ENCODE measurements around the gene CAPN12. TPM values are rescaled to one million over a fixed set of nuclear protein-coding genes. Genes with fewer than 3 reads are reported as not detected.
"Not testable (repeated sequence)": the region's sequence is repeated elsewhere in the genome, so short reads cannot be mapped to it uniquely, and the experiment has no call there.

Gene CAPN12
- total and polyA plus RNA-seq, 10 of the 15 experiments (the other 5 are each of a cell fraction or from before 2014, with no cell fraction given): 0.64 to 4.6 (median 2.0) TPM

GRCh38 chr19:38759590-38760003 lies 15.3 kb upstream of the CAPN12 start:
- Histone ChIP-seq H3K9me3 (replicated peaks; ENCODE audit: control insufficient read depth, insufficient read depth, low read length) (no peaks in the 10 kb centered on the region), H3K79me2 (ENCODE audit: control insufficient read depth, insufficient read depth, low read length) (no peaks in the 10 kb centered on the region), H3K27ac (ENCODE audit: control insufficient read depth, insufficient read depth) (no peak overlapping the region), H2AFZ (ENCODE audit: control insufficient read depth, low read depth, low read length) (no peak overlapping the region), H3K4me3 (no peak overlapping the region), H3K9ac (ENCODE audit: control insufficient read depth, insufficient read depth, low read length) (no peak overlapping the region), H3K27me3 (replicated peaks in 1 of 2; ENCODE audit: control insufficient read depth in 2 of 2, insufficient read depth in 2 of 2, low read length in 1 of 2) (no peaks in the 10 kb centered on the region), H4K20me1 (ENCODE audit: control insufficient read depth, insufficient read depth) (no peaks in the 10 kb centered on the region), H3K36me3 (ENCODE audit: control insufficient read depth in 2 of 2, insufficient read depth in 2 of 2, low read length in 1 of 2) (no peaks in the 10 kb centered on the region), H3K4me1 (ENCODE audit: control insufficient read depth, insufficient read depth, low read length) (no peaks in the 10 kb centered on the region), H3K4me2 (ENCODE audit: control insufficient read depth, insufficient read depth) (no peak overlapping the region)
- in situ Hi-C loops (cut with MboI) (no loop called here), intact Hi-C loops (cut with micrococcal nuclease; ENCODE audit: unreplicated experiment) (no loop called here)
- WGBS (ENCODE audit: insufficient coverage, insufficient replicate concordance, low lambda C conversion rate, missing lambda C conversion rate): 52% methylated on average over 9 of the region's 10 CpGs
- SMC1A ChIA-PET (ENCODE audit: uncharacterized antibody, unreplicated experiment): no interaction called here
- POLR2A ChIA-PET: no interaction called here
- DNase-seq (ENCODE audit: low read depth, low spot score): no peak
- no peak for ATAC-seq
- TF ChIP-seq BCL11A (IDR thresholded peaks at IDR 0.05; ENCODE audit: low read depth, low read length) (no peak), MTA2 (IDR thresholded peaks at IDR 0.05; ENCODE audit: low read depth) (no peak), SUPT20H (IDR thresholded peaks at IDR 0.05; ENCODE audit: borderline replicate concordance, control insufficient read depth, low read depth, low read length) (no peak), ZSCAN29 (IDR thresholded peaks at IDR 0.05) (no peak)
- no TSS peak for BruUV-seq (replicated peaks)
- no peak for FAIRE-seq
- RAD21 ChIA-PET (ENCODE audit: unreplicated experiment): interaction anchor here (0.6 kb wide), 1 partner anchor 1395 kb away, joined by 3 read pairs; no protein-coding TSS in a partner anchor
- CTCF ChIA-PET: no interaction called here

GRCh38 chr19:38754196-38754595 lies 9.9 kb upstream of the CAPN12 start:
- ATAC-seq; RAD21 ChIA-PET (ENCODE audit: unreplicated experiment); H3K4me3 ChIP-seq; H3K9ac ChIP-seq (ENCODE audit: control insufficient read depth, insufficient read depth, low read length); POLR2A ChIA-PET; H3K9me3 ChIP-seq (replicated peaks; ENCODE audit: control insufficient read depth, insufficient read depth, low read length); SMC1A ChIA-PET (ENCODE audit: uncharacterized antibody, unreplicated experiment); BruUV-seq (replicated peaks); H3K4me1 ChIP-seq (ENCODE audit: control insufficient read depth, insufficient read depth, low read length); in situ Hi-C loops (cut with MboI); H4K20me1 ChIP-seq (ENCODE audit: control insufficient read depth, insufficient read depth); H3K79me2 ChIP-seq (ENCODE audit: control insufficient read depth, insufficient read depth, low read length); DNase-seq (ENCODE audit: low read depth, low spot score); CTCF ChIA-PET; H3K27ac ChIP-seq (ENCODE audit: control insufficient read depth, insufficient read depth); FAIRE-seq; H3K4me2 ChIP-seq (ENCODE audit: control insufficient read depth, insufficient read depth); H3K36me3 ChIP-seq (ENCODE audit: control insufficient read depth in 2 of 2, insufficient read depth in 2 of 2, low read length in 1 of 2); H2AFZ ChIP-seq (ENCODE audit: control insufficient read depth, low read depth, low read length); H3K27me3 ChIP-seq (replicated peaks in 1 of 2; ENCODE audit: control insufficient read depth in 2 of 2, insufficient read depth in 2 of 2, low read length in 1 of 2); intact Hi-C loops (cut with micrococcal nuclease; ENCODE audit: unreplicated experiment): not testable (repeated sequence)
- 28% methylated on average over 2 of the region's 2 CpGs for WGBS (ENCODE audit: insufficient coverage, insufficient replicate concordance, low lambda C conversion rate, missing lambda C conversion rate)

GRCh38 chr19:38753783-38754182 lies 9.5 kb upstream of the CAPN12 start:
- H3K79me2 ChIP-seq (ENCODE audit: control insufficient read depth, insufficient read depth, low read length); RAD21 ChIA-PET (ENCODE audit: unreplicated experiment); H3K4me2 ChIP-seq (ENCODE audit: control insufficient read depth, insufficient read depth); H3K36me3 ChIP-seq (ENCODE audit: control insufficient read depth in 2 of 2, insufficient read depth in 2 of 2, low read length in 1 of 2); H3K4me3 ChIP-seq; DNase-seq (ENCODE audit: low read depth, low spot score); SMC1A ChIA-PET (ENCODE audit: uncharacterized antibody, unreplicated experiment); H3K27me3 ChIP-seq (replicated peaks in 1 of 2; ENCODE audit: control insufficient read depth in 2 of 2, insufficient read depth in 2 of 2, low read length in 1 of 2); in situ Hi-C loops (cut with MboI); POLR2A ChIA-PET; H2AFZ ChIP-seq (ENCODE audit: control insufficient read depth, low read depth, low read length); H3K4me1 ChIP-seq (ENCODE audit: control insufficient read depth, insufficient read depth, low read length); H3K9ac ChIP-seq (ENCODE audit: control insufficient read depth, insufficient read depth, low read length); H4K20me1 ChIP-seq (ENCODE audit: control insufficient read depth, insufficient read depth); ATAC-seq; BruUV-seq (replicated peaks); CTCF ChIA-PET; H3K9me3 ChIP-seq (replicated peaks; ENCODE audit: control insufficient read depth, insufficient read depth, low read length); intact Hi-C loops (cut with micrococcal nuclease; ENCODE audit: unreplicated experiment); FAIRE-seq; H3K27ac ChIP-seq (ENCODE audit: control insufficient read depth, insufficient read depth): not testable (repeated sequence)
- 47% methylated on average over 3 of the region's 3 CpGs for WGBS (ENCODE audit: insufficient coverage, insufficient replicate concordance, low lambda C conversion rate, missing lambda C conversion rate)

Measured in GM12878 (cell line).